ENCODE measurements around the gene ZC3H18.

DNA sequence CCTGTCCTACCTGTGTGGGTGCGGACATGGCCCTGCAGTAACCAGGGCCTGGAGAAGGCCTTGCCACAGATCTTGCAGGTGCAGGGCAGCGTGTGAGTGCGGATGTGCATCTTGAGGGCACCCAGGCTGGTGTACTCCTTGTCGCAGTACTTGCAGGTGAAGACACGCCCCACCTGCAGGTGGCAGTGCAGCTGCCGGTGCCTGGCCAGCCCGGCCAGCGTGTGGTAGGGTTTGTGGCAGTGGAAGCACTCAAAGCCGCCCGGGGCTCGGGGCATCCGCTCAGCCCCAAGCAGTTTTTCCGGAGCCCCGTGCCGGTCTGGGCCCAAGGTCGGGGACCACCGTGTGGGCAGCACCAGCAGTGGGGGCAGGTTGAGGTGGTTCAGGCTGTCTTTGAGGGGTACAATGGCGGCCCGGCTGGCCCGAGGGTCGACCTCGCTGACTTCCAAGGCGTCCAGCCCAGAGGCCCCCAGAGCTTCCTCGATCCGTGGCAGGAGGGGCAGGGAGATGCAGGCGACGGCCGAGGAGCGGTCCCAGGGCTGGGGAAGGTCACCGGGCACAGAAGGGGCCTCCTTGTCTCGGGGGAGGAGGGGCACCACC, 111.0 kb downstream of the ZC3H18 start:
- TF ChIP-seq, protein P1, sequence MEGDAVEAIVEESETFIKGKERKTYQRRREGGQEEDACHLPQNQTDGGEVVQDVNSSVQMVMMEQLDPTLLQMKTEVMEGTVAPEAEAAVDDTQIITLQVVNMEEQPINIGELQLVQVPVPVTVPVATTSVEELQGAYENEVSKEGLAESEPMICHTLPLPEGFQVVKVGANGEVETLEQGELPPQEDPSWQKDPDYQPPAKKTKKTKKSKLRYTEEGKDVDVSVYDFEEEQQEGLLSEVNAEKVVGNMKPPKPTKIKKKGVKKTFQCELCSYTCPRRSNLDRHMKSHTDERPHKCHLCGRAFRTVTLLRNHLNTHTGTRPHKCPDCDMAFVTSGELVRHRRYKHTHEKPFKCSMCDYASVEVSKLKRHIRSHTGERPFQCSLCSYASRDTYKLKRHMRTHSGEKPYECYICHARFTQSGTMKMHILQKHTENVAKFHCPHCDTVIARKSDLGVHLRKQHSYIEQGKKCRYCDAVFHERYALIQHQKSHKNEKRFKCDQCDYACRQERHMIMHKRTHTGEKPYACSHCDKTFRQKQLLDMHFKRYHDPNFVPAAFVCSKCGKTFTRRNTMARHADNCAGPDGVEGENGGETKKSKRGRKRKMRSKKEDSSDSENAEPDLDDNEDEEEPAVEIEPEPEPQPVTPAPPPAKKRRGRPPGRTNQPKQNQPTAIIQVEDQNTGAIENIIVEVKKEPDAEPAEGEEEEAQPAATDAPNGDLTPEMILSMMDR (conservative IDR thresholded peaks at IDR 0.05), result peak; percentile 83
- no peak for TF ChIP-seq ZFX (IDR thresholded peaks at IDR 0.05)
